ENCODE data around the gene MAP7D1. TPM values are rescaled to one million over a fixed set of nuclear protein-coding genes. Genes with fewer than 3 reads are reported as not detected.
A peak's percentile ranks its signal among the peaks of the same experiment; 100 is the strongest.

Gene MAP7D1
- total and polyA plus RNA-seq, 2 of the 13 experiments (the other 11 are each of a cell fraction or from before 2014, with no cell fraction given), result 5.6 to 7.2 TPM

GRCh38 chr1:36187800-36188593 lies 32.0 kb downstream of the MAP7D1 start (continued):
- TF ChIP-seq, protein P1, sequence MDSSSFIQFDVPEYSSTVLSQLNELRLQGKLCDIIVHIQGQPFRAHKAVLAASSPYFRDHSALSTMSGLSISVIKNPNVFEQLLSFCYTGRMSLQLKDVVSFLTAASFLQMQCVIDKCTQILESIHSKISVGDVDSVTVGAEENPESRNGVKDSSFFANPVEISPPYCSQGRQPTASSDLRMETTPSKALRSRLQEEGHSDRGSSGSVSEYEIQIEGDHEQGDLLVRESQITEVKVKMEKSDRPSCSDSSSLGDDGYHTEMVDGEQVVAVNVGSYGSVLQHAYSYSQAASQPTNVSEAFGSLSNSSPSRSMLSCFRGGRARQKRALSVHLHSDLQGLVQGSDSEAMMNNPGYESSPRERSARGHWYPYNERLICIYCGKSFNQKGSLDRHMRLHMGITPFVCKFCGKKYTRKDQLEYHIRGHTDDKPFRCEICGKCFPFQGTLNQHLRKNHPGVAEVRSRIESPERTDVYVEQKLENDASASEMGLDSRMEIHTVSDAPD (CRISPR knock-in tag; IDR thresholded peaks at IDR 0.05), result no peak; the same call in 1 of the 2 replicates
- TF ChIP-seq ZMYM4 (CRISPR knock-in tag; IDR thresholded peaks at IDR 0.05) (peak; percentile 37; the same call in 1 of the 2 replicates), JARID2 (CRISPR knock-in tag; IDR thresholded peaks at IDR 0.05; ENCODE audit: insufficient replicate concordance) (no peak), CENPBD1 (CRISPR knock-in tag; IDR thresholded peaks at IDR 0.05; ENCODE audit: borderline replicate concordance, low read depth) (no peak), ZBTB3 (CRISPR knock-in tag; IDR thresholded peaks at IDR 0.05; ENCODE audit: borderline replicate concordance, low read depth) (no peak), SP2 (CRISPR knock-in tag; IDR thresholded peaks at IDR 0.05) (no peak), ZNF256 (CRISPR knock-in tag; conservative IDR thresholded peaks at IDR 0.05) (no peak), SP140L (CRISPR knock-in tag; IDR thresholded peaks at IDR 0.05; ENCODE audit: borderline replicate concordance) (no peak), ZNF543 (CRISPR knock-in tag; IDR thresholded peaks at IDR 0.05) (no peak), HNF4G (IDR thresholded peaks at IDR 0.05; ENCODE audit: borderline replicate concordance, low read depth, low read length) (no peak), HNF4G (CRISPR knock-in tag; IDR thresholded peaks at IDR 0.05; ENCODE audit: borderline replicate concordance, low read depth) (no peak), REL (CRISPR knock-in tag; conservative IDR thresholded peaks at IDR 0.05) (no peak), ZNF614 (CRISPR knock-in tag; IDR thresholded peaks at IDR 0.05; ENCODE audit: borderline replicate concordance) (0 out of 2 replicates have a peak, but pooled peaks have one; percentile 36), ZFP36L2 (CRISPR knock-in tag; IDR thresholded peaks at IDR 0.05) (no peak), ZNF674 (CRISPR knock-in tag; IDR thresholded peaks at IDR 0.05; ENCODE audit: low read depth) (no peak), ZNF446 (CRISPR knock-in tag; IDR thresholded peaks at IDR 0.05) (no peak), MAZ (IDR thresholded peaks at IDR 0.05; ENCODE audit: borderline replicate concordance, low read depth, low read length) (peak; percentile 14; the same call in 1 of the 2 replicates), MAZ (CRISPR knock-in tag; IDR thresholded peaks at IDR 0.05; ENCODE audit: low read depth) (peak; percentile 56; the same call in 1 of the 2 replicates)
- TF ChIP-seq, protein P2, sequence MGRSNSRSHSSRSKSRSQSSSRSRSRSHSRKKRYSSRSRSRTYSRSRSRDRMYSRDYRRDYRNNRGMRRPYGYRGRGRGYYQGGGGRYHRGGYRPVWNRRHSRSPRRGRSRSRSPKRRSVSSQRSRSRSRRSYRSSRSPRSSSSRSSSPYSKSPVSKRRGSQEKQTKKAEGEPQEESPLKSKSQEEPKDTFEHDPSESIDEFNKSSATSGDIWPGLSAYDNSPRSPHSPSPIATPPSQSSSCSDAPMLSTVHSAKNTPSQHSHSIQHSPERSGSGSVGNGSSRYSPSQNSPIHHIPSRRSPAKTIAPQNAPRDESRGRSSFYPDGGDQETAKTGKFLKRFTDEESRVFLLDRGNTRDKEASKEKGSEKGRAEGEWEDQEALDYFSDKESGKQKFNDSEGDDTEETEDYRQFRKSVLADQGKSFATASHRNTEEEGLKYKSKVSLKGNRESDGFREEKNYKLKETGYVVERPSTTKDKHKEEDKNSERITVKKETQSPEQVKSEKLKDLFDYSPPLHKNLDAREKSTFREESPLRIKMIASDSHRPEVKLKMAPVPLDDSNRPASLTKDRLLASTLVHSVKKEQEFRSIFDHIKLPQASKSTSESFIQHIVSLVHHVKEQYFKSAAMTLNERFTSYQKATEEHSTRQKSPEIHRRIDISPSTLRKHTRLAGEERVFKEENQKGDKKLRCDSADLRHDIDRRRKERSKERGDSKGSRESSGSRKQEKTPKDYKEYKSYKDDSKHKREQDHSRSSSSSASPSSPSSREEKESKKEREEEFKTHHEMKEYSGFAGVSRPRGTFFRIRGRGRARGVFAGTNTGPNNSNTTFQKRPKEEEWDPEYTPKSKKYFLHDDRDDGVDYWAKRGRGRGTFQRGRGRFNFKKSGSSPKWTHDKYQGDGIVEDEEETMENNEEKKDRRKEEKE (IDR thresholded peaks at IDR 0.05), result no peak
- TF ChIP-seq, protein P3, sequence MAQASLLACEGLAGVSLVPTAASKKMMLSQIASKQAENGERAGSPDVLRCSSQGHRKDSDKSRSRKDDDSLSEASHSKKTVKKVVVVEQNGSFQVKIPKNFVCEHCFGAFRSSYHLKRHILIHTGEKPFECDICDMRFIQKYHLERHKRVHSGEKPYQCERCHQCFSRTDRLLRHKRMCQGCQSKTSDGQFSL (CRISPR knock-in tag; IDR thresholded peaks at IDR 0.05), result no peak
- TF ChIP-seq, protein P4, sequence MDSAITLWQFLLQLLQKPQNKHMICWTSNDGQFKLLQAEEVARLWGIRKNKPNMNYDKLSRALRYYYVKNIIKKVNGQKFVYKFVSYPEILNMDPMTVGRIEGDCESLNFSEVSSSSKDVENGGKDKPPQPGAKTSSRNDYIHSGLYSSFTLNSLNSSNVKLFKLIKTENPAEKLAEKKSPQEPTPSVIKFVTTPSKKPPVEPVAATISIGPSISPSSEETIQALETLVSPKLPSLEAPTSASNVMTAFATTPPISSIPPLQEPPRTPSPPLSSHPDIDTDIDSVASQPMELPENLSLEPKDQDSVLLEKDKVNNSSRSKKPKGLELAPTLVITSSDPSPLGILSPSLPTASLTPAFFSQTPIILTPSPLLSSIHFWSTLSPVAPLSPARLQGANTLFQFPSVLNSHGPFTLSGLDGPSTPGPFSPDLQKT (CRISPR knock-in tag; IDR thresholded peaks at IDR 0.05; ENCODE audit: borderline replicate concordance), result no peak
